Ovary (tissue), 3 donors: ENCODE results near the gene LGR5.

Experiments
- CTCF ChIP-seq, 3 donors: fragments of 450-650 bp in 2 of 3; fragments of 200-600 bp in 1 of 3; IDR thresholded peaks; one replicate each; pipeline versions ENCODE4 v1.5.1 to v1.8.0; 2016 to 2022; ENCODE audit warnings: antibody characterized with exemption in 3 of 3, mild to moderate bottlenecking in 1 of 3
- EP300 ChIP-seq: sonication (generic); formaldehyde crosslinking; IDR thresholded peaks from one replicate; pipeline ENCODE4 v1.6.1; 2017; ENCODE audit warnings: antibody characterized with exemption
- donor health status: DM: no; HTN: no; CAD: no.

GRCh38 chr12:71492604-71493003 is 53.0 kb downstream of the LGR5 start:
- TF ChIP-seq EP300 (no peak), CTCF (IDR thresholded peaks at IDR 0.05) (no peak)
